GM12865 (cell line): ENCODE measurements around the gene GNG10.

Experiments
- DNase-seq: peaks from one replicate; pipeline ENCODE4 v3.0.0; 2010; ENCODE audit warnings: low read depth
- H3K4me3 ChIP-seq: 2 replicates; pipeline ENCODE4 v1.5.1; 2011; ENCODE audit warnings: mild to moderate bottlenecking, low read depth, low read length, control low read depth
- TF ChIP-seq, protein P1 (sequence below): IDR thresholded peaks from 2 replicates; pipeline ENCODE4 v1.5.1; 2011; ENCODE audit warnings: low read length, control low read depth, low read depth, inconsistent platforms; ENCODE audit not compliant: insufficient read depth; ENCODE audit errors: missing control alignments

The GNG10 gene

DNA sequence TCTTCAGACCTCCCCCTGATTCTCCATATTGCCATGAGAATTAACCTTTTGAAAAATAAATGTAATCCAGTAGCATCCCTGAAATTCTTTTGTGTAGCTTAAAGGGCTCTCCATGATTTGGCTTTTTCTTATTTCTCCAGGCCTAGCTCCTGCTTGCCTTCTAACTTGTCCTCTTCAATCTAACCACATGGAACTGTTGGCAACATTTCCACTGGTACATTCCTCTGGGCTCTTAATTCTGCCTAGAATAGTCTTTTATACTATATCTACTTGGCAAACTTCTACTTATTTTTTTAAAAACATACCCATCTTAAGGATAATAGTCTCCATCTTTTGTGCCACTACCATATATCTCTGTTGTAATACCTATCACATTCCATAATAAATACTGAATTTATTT lies 54.1 kb downstream of the GNG10 start:
- no peak for DNase-seq
- H3K4me3 ChIP-seq = no peak overlapping the region
- TF ChIP-seq, protein P1, sequence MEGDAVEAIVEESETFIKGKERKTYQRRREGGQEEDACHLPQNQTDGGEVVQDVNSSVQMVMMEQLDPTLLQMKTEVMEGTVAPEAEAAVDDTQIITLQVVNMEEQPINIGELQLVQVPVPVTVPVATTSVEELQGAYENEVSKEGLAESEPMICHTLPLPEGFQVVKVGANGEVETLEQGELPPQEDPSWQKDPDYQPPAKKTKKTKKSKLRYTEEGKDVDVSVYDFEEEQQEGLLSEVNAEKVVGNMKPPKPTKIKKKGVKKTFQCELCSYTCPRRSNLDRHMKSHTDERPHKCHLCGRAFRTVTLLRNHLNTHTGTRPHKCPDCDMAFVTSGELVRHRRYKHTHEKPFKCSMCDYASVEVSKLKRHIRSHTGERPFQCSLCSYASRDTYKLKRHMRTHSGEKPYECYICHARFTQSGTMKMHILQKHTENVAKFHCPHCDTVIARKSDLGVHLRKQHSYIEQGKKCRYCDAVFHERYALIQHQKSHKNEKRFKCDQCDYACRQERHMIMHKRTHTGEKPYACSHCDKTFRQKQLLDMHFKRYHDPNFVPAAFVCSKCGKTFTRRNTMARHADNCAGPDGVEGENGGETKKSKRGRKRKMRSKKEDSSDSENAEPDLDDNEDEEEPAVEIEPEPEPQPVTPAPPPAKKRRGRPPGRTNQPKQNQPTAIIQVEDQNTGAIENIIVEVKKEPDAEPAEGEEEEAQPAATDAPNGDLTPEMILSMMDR = no peak

GRCh38 chr9:111719541-111719940 lies 58.1 kb downstream of the GNG10 start:
- no peak for DNase-seq
- TF ChIP-seq, protein P1 = no peak
- H3K4me3 ChIP-seq = no peak overlapping the region
